TTC549 (cell line): ENCODE data around the gene TFCP2L1.
"Not testable (repeated sequence)": the region's sequence is repeated elsewhere in the genome, so short reads cannot be mapped to it uniquely, and the experiment has no call there.

Experiments
- FAIRE-seq: peaks from 2 replicates; lab custom pipeline; 2012; peaks lifted over from hg19 to GRCh38; lab: Jason Lieb, UNC

Gene TFCP2L1, protein sequence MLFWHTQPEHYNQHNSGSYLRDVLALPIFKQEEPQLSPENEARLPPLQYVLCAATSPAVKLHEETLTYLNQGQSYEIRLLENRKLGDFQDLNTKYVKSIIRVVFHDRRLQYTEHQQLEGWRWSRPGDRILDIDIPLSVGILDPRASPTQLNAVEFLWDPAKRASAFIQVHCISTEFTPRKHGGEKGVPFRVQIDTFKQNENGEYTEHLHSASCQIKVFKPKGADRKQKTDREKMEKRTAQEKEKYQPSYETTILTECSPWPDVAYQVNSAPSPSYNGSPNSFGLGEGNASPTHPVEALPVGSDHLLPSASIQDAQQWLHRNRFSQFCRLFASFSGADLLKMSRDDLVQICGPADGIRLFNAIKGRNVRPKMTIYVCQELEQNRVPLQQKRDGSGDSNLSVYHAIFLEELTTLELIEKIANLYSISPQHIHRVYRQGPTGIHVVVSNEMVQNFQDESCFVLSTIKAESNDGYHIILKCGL

DNA sequence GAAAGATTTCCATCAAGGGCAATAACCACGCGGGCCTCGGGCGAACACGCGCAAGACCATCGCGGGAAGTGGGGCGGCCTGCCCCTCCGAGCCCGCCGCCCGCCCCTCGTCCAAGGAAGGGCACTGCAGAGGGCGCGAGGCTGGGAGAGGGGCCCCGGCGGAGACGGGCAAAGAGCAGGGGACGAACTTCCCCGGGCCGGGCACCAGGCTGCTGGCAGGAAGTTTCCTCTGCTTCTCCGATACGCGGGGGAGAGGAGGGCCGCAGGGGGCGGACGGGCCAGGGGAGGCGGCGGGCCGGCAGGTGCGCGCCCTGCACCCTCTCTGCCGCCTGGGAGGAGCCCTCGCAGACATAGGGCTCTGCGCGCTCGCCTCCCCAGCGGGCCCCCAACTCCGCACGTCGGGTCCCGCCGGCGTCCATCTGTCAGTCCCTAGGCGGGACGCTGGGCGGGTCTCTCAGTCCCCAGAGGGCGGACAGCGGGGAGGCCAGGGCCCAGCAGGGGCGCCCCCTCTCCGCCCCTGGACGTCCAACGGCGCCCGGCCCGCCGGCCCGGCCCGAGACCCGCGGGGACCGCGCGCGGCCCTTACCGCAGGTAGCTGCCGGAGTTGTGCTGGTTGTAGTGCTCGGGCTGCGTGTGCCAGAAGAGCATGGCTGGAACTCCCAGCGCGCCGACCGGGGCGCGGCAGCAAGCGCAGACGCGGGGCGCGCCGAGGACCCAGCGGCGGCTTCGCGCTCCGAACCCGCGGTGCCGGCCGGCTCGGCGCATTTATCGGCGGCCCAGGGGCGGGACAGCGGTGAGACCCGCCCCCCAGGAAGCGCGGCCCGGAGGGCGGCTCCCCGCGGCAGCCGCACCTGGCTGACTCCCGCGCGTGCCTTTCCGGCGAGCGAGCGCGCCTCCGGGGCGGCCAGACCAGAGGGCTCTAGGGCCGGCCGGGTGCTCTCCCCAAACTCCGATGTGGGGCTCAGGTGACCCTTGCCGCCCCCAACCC, at the start of gene TFCP2L1:
TSS of gene TFCP2L1 (minus strand) at position 740 of the 987 bp plus-strand sequence. CDS start at position 647, 93 bp downstream.
- FAIRE-seq = no peak

DNA sequence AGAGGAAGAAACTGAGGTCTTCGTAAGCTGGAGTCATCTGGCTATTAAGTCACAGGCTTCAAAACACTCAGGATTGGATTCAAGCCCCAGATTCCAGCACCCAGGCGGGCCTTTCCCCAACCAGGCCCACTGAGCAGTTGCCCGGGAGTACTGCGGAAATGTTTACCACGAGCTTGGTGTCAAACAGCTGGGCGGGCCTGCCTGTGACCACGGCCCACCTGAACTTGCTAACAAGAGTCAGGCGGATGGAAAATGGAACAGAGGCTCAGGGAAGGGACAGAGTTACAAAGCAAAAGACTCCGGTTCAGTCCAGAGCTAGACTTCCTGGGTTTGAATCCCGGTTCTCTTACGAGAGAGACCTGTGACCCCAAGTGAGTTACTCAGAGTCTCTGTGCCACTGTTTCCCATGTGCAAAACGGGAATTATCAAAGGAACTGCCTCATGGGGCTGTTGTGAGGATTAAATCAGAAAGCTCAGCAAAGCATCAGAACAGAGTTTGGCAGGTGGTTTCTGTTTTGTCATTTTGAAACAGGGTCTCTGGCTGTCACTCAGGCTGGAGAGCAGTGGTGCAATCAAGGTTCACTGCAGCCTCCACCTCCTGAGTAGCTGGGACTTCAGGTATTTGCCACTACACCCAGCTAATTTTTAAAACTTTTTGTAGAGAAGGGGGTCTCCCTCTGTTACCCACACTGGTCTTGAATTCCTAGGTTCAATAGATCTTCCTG, 49.0 kb upstream of the TFCP2L1 start:
- FAIRE-seq = no peak

DNA sequence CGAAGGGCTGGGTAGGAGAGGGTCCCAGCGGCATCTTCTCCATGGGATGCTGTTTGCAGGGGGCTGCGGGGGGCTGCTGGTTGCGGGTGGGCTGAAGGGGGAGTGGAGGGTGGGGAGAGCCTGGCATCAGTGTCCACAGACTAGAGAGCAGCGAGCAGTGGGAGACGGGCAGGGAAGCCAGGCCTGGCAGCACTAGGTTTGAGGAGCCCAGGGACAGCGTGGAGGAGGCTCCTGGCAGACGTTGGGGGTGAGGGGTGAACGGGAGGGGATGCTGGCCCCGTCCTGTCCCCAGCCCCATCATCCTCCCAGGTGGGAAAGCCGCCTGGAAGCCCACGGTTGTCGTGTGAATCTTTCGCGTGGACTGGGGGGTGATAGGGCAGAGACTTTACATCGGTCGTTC, 48.2 kb upstream of the TFCP2L1 start:
- no peak for FAIRE-seq

DNA sequence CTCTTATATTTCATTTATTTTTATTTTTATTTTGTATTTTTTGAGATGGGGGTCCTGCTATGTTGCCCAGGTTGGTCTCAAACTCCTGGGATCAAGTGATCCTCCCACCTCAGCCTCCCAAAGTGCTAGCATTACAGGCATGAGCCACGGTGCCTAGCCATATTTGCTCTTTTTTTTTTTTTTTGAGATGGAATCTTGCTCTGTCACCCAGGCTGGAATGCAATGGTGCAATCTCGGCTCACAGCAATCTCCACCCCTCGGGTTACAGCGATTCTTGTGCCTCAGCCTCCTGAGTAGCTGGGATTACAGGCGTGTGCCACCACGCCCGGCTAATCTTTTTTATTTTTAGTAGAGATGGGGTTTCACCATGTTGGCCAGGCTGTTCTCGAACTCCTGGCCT, 46.3 kb upstream of the TFCP2L1 start:
- not testable (repeated sequence) for FAIRE-seq

DNA sequence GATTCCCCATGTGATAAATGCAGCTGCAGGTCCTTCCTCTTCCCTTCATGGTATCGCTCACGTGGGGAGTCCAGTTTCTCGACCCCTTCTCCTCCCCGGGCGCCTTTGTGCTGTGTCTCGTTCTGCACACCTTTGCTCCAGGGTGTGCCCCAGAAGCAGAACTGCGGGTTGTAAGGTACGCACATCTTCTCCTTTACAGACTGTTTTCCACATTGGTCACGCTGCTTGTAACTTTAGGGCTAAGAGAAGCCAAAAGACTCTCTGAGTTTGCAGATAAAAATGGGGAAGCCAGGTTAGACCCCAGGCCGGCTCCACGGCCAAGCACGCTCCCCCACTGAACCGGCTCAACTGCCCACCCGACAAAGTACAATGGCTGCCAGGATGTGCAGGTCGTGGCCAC, 45.9 kb upstream of the TFCP2L1 start:
- FAIRE-seq = no peak

DNA sequence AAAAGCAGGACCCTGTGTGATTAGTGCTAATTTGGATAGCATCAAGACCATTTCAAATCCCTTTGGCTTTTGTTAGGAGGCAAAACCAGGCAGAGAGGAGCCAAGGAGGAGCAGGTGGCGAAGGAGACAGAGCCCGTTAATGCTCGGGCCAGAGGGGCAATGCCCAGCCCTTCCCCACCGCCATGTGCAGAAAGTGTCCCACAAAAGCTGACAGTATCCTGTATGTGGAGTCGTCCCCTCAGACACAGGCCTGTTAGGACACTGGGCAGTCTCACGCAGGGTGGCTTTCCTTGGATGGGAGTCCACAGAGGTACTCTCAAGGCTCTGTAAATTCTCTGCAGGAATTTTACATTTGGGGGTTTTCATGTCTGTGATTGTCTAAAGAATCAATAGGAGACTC, 44.8 kb upstream of the TFCP2L1 start:
- no peak for FAIRE-seq

DNA sequence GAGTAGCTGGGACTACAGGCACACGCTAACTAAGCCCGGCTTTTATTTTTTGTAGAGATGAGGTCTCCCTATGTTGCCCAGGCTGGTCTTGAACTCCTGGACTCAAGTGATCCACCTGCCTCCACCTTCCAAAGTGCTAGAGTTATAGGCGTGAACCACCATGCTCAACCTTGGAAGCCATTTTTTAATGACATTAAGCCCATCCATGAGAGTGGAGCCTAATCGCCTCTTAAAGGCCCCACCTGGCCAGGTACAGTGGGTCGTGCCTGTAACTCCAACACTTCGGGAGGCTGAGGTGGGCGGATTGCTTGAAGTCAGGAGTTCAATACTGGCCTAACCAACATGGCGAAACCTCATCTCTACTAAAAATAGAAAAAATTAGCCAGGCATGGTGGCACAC, 41.6 kb upstream of the TFCP2L1 start:
- FAIRE-seq = no peak

DNA sequence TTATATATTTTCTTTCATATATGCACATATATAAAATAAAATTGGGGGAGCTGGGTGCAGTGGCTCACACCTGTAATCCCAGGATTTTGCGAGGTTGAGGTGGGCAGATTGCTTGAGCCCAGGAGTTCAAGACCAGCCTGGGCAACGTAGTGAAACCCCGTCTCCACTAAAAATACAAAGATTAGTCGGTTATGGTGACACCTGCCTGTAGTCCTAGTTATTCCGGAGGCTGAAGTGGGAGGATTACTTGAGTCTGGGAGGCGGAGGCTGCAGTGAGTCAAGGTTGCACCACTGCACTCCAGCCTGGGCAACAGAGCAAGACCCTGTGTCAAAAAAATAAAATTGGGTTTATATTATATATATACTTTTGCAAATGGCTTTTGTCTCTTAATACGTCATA, 39.6 kb upstream of the TFCP2L1 start:
- no peak for FAIRE-seq

DNA sequence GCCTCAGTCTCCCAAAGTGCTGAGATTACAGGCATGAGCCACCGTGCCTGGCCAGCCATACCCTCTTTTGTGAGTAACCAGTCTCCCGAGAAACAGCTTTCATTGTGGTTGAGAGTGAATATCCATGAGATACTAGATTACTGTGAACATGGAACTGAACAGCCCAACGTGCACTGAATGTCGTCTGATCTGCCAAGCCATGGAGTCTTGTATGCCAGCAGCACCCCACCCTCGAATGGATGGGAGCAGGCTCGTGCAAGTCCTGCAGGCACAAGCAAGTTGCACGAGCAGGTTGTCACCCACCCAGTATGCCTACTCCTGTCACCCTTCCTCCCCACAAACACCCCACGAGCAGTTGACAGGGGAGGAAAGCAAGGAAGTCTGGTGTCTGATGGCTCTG, 36.5 kb upstream of the TFCP2L1 start:
- no peak for FAIRE-seq

DNA sequence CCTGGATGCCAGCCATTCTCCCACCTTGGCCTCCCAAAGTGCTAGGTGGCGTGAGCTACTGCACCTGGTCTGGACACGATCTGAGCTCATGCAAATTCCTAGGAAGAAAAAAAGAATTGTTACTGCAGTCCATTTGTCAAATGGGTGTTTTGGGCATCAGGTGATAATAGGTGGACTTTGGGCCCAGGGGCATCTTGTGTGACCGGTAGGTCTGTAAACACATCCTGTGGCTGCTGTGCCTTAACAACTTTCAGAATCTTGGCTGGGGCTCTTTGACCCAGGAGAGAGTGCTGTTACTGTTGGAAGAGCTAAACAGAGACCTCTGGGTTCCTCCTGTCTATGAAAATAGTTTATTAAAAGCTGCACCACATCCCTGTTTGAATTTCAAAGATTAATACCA, 34.9 kb upstream of the TFCP2L1 start:
- no peak for FAIRE-seq

DNA sequence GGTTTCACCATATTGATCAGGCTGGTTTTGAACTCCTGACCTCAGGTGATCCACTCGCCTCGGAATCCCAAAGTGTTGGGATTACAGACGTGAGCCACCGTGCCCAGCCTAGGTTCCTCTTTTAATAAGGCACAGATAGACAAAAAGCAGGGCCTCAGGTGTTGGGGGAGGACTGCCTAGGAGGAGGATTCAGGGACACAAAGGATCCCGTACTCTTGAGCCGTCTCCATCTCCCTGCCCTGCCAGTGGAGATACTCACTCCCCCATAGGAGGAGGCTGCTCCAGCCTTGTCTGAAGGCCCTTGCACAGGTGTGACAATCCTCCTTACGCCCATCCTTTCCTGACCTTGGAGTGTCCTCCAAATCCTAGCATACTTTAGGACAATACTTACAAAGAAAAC, 32.0 kb upstream of the TFCP2L1 start:
- FAIRE-seq = no peak

DNA sequence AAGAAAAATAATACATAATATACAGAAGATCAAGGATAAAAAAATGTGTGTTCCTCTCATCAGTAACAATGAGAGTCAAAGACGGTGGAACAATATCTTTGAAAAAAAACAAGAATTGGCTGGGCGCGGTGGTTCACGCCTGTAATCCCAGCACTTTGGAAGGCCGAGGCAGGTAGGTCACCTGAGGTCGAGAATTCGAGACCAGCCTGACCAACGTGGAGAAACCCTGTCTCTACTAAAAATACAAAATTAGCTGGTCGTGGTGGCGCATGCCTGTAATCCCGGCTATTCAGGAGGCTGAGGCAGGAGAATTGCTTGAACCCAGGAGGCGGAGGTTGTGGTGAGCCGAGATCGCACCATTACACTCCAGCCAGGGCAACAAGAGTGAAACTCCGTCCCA, 28.7 kb upstream of the TFCP2L1 start:
- not testable (repeated sequence) for FAIRE-seq

DNA sequence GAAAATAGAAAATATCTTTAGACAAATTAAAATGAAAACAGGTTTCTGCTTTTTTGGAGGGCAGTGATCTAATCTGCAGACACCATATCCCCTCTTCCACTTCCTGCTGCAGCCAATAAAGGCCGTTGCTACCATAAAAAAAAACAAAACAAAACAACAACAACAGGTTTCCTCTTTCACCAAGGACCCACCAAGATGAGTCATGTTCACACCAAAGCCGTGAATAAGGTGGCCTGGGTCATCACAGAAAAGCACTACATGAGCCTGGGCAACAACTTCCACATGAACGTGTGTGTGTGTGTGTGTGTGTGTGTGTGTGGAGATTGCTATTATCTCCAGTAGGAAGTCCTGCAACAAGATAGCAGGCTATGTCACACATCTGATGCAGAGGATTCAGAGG, 24.8 kb upstream of the TFCP2L1 start:
- no peak for FAIRE-seq

DNA sequence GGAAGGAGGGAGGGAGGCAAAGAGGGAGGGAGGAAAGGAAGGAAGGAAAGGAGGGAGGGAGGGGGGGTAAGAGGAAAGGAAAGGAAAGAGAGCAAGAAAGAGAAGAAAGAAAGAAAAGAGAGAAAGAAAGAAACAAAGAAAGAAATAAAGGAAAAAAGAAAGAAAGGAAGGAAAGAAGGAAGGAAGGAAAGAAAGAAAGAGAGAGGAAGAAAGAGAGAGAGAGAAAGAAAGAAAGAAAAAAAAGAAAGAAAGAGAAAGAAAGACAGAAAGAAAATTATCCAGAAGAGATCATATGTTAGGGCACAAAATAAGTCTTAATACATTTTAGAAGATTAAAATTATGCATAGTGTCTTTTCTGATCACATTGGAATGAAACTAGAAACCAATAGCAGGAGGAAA, 24.3 kb upstream of the TFCP2L1 start:
- no peak for FAIRE-seq

DNA sequence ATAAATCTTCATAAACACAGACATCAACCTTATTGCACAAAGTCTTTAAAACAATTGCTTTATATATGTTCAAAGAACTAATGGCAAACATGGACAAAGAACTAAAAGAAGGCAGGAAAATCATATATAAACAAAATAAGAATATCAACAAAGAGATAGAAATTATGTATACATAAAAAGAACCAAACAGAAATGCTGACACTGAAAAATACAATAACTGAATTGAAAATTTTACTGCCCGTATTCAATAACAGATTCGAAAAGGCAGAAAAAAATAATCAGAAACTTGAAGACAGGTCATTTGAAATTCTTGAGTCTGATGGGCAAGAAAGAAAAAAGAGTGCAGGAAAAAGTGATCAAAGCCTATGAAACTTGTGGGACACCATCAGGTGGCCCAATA, 22.0 kb upstream of the TFCP2L1 start:
- no peak for FAIRE-seq

DNA sequence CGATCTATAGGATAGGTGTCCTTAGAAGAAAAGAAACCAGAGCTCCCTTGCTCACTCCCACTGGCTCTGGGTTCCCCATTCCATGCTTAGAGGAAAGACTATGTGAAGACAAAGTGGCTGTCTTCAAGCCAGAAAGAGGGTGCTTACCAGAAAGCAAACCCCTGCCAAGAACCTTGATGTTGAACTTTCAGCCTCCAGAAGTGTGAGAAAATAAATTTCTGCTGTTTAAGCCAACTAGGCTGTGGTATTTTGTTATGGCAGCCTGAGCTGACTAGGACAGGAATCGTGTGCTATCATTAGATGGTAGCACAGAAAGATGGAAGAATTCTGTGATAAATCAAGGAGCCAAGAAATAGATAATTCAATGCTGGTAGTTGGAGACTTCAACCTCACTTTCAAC, 19.9 kb upstream of the TFCP2L1 start:
- FAIRE-seq = no peak

DNA sequence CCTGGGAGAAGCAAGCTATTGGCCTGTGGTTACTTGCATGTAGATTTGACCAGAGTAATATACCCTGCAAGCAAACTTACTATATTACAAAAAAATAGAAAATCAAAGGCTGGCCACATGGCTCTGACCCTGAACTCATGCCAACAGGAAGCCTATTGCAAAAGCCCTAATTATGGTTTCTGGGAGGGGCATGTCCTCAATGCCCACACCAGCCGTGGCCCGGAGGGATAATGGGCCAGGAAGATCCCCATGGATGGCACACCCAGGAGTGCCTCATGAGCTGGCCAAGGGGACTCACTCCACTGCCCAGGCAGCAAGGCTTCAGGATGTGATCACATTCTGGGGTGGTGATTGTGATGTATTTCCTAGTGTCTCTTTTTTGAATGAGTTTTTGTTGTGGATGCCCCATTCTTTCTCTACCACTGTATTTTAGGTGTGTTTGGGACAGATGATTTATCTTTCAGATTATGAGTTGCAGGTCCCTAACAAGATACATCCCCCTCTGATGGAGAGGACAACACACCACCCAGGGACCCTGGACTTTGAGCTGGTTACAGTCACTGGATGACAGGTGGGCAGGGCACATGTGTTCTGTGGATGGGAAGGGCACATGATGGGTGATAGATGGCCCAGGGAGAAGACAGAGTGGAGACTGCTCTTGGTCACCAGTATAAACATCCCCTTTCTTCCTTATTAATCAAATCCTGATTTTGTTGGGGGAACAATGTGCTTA, 18.7 kb upstream of the TFCP2L1 start:
- no peak for FAIRE-seq

DNA sequence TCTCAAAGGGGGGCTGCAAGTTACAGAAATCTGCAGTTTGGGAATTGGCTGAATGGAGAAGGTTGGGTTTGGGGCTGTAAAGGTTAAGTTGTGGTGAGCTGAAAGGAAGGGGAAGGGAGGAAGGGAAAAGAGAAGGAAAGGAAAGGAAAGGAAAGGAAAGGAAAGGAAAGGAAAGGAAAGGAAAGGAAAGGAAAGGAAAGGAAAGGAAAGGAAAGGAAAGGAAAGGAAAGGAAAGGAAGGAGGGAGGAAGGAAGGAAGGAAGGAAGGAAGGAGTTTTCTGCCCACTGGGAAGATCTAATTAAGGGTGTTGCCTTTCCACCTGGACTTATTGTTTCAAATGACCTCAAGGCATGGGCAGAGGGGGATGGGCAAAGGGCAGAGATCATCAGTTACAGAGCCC, 16.2 kb upstream of the TFCP2L1 start:
- FAIRE-seq = not testable (repeated sequence)

DNA sequence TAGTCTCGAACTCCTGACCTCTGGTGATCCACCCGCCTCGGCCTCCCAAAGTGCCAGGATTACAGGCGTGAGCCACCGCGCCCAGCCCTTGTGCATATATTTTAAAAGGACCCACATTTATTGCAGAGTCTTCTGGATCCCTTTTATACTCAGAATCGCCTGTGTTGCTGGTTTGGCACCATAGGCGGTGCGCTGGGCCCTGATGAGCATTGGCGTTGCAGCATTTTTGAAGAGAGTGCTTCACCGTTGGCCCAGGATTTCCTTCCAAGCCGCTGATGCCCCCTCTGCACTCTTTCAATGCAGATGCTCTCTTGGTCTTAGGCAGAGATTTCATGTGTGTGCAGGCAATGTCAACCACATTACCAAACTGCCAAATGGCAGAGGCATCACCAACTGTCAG, 13.5 kb upstream of the TFCP2L1 start:
- FAIRE-seq = no peak

DNA sequence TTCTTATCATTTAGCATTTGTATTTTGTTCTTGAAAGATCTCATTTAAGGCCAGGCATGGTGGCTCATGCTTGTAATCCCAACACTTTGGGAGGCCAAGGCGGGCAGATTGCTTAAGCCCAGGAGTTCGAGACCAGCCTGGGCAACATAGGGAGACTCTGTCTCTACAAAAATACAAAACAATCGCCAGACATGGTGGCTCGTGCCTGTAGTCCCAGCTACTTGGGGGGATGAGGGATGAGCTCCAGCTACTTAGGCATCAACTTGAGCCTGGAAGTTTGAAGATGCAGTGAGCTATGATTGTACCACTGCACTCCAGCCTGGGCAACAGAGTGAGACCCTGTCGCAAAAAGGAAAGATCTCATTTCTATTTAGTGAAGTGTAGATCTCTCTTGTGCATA, 12.9 kb upstream of the TFCP2L1 start:
- not testable (repeated sequence) for FAIRE-seq

DNA sequence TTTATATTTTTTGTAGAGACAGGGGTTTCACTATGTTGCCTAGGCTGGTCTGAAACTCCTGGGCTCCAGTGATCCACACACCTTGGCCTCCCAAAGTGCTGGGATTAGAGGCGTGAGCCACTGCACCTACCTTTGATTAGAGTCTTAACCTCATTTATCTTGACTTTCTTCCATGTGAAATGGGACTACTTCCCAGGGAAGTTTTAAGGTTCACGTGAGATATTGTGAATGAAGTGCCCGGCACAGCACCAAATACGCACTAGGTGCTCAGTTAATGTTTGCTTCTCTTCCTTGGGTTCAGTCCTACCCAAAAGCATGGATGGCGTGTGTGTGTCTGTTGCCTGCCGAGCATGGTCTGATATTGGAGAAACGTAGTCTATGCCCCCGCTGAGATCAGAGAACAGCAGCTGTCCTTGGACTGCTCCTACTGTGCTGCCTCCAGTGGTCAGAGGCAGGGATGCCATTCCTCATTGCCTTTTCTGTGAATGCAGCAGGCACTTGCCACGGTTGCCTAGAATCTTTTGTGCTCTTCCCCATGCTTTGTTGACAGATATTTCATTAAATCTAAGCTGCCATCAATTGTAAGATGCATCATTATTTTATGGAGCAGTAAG, 12.3 kb upstream of the TFCP2L1 start:
- peak; percentile 72 for FAIRE-seq
